ENCODE results near the gene ZYX.

GRCh38 chr7:143437578-143437977 is 56.4 kb downstream of the ZYX start:
- TF ChIP-seq CTCF (IDR thresholded peaks at IDR 0.05; ENCODE audit: insufficient read depth, low read length, poor library complexity, severe bottlenecking) (no peak), EZH2phosphoT487 (conservative IDR thresholded peaks at IDR 0.05; ENCODE audit: low read length) (no peak)

All from SU-DHL-6 (cell line).